Aorta (tissue), 5 donors: ENCODE results near the gene HECA. TPM values are rescaled to one million over a fixed set of nuclear protein-coding genes. Genes with fewer than 3 reads are reported as not detected.

Experiments
- ATAC-seq: fragments of 200-7000 bp; cut with Tn5 transposase; one replicate; pipeline ENCODE4 v1.9.1; 2022; ENCODE audit warnings: moderate library complexity; ENCODE audit not compliant: low FRiP score
- DNase-seq, 2 donors: peaks; one replicate each; pipeline ENCODE4 v3.0.0-alpha.2; 2020
- H3K27ac ChIP-seq, 2 donors: one replicate each; pipeline ENCODE4 v1.5.1; 2013; ENCODE audit warnings: low read length in 2 of 2, mild to moderate bottlenecking in 2 of 2, moderate library complexity in 2 of 2, control low read depth in 1 of 2, inconsistent platforms in 1 of 2, low read depth in 1 of 2
- H3K27me3 ChIP-seq, 2 donors: one replicate each; pipeline ENCODE4 v1.6.1; 2013; ENCODE audit warnings: control low read depth in 1 of 2, low read length in 1 of 2, mild to moderate bottlenecking in 1 of 2, moderate library complexity in 1 of 2; ENCODE audit not compliant: insufficient read depth in 2 of 2, control insufficient read depth in 1 of 2
- H3K36me3 ChIP-seq, 2 donors: one replicate each; pipeline ENCODE4 v1.6.1; 2013; ENCODE audit warnings: control low read depth in 1 of 2, low read length in 1 of 2, mild to moderate bottlenecking in 1 of 2; ENCODE audit not compliant: insufficient read depth in 2 of 2, control insufficient read depth in 1 of 2
- H3K4me1 ChIP-seq, 2 donors: one replicate each; pipeline ENCODE4 v1.6.1; 2013; ENCODE audit warnings: low read length in 2 of 2, control low read depth in 1 of 2, mild to moderate bottlenecking in 1 of 2, moderate library complexity in 1 of 2; ENCODE audit not compliant: insufficient read depth in 2 of 2, control insufficient read depth in 1 of 2
- H3K4me3 ChIP-seq, 2 donors: one replicate each; pipeline ENCODE4 v1.5.1; 2013; ENCODE audit warnings: low read length in 2 of 2, control low read depth in 1 of 2, mild to moderate bottlenecking in 1 of 2
- H3K9me3 ChIP-seq: one replicate; pipeline ENCODE4 v1.6.1; 2013; ENCODE audit warnings: mild to moderate bottlenecking, low read length; ENCODE audit not compliant: control insufficient read depth
- WGBS, 2 donors: extraction: QIAGEN DNeasy Blood & Tissue Kit; methylation state at CpG; one replicate each; pipeline ENCODE4 v1.1.7; 2013; 5-methylcytosine and 5-hydroxymethylcytosine counted together
- intact Hi-C, 2 donors: fragments of 100-400 bp; cut with DNase I; formaldehyde crosslinking; loops; one replicate each; pipeline versions ENCODE4 v1.14.2 to v1.15.0; 2022
- polyA plus RNA-seq, 2 donors: library from polyadenylated mRNA; stranded (reverse); fragments of 200-250 nt; gene quantifications; one replicate each; pipeline ENCODE4 v1.2.3, GENCODE V29; 2013
- total RNA-seq, 2 donors: library from RNA; stranded (reverse); fragmentation: NEBNext Ultra II Directional; extraction: Animal tissue kit (Norgen Biotek cat#: 25700); gene quantifications; one replicate each; pipeline ENCODE4 v1.2.1, GENCODE V29; 2021
- donor health status: healthy with polysubstance abuse.
- donor health status: Bipolar disorder and iron deficiency.
- donor health status: DM: no; HTN: no; CAD: no.
- donor health status: DM: no; HTN: no; CAD: no.
- donor health status: DM: yes; HTN: yes; CAD: no.

HECA gene
- total and polyA plus RNA-seq, 4 donors, result 12.4 to 53.2 (median 38.0) TPM

DNA sequence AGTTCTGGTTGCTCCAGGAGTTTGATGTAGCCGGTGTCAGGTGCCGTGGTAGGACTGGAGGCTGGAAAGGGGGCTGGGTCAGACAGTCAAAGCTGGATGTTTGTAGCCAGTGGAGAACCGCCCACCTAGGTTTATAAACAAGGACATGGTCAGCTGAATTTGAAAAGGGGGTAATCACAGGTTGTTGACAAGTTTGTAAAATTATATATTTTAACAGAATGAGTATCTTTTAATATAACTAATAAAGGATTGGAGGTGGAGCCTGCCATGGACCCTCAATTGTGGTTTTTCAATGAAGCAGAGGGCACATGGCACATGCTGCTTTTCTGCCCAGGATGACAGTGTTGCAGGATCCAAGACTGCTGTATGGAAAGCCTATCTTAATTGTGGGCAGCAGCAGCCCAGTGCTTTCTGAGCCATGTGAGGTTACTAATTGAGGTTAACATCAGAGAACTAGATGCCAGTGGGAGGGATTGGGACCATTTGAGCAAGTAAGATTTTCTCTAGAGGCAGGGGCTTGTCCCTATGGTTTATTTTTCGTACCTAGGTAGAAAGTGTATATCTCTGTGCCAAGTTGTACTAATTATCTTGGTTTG, 9.7 kb downstream of the HECA start:
- H3K27ac ChIP-seq, result no peak overlapping the region
- no peaks in the 10 kb centered on the region for H3K27me3 ChIP-seq
- no peaks in the 10 kb centered on the region for H3K9me3 ChIP-seq
- H3K4me1 ChIP-seq, result peaks cover 11 to 15% of the 10 kb centered on the region in 2 donors
- DNase-seq, result no peak
- H3K36me3 ChIP-seq, result no peaks in the 10 kb centered on the region
- ATAC-seq, result no peak
- 94 to 97% methylated on average over 4 of the region's 4 CpGs for WGBS, 2 donors
- intact Hi-C loops, result no loop called here
- no peak overlapping the region for H3K4me3 ChIP-seq

DNA sequence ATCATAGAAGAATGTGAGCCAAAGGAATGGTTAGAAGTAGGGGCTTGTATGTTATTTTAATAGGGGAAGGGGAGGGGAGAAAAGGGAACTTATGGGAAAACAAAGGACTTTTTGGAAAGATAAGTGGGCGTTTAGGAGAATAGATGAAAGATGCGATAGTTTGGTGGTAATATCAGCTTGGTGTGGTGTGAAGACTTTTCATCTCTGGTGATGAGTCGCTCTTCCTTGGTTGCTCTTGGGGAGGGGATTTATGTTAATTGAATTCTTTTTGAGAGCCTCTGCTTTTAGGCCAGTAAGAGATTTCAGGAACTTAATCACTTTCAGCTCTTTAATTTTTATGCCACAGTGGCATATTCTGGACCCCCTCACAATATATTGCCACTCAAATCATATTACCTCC, 10.8 kb downstream of the HECA start:
- DNase-seq, result no peak
- peaks cover 10 to 17% of the 10 kb centered on the region in 2 donors for H3K4me1 ChIP-seq
- H3K36me3 ChIP-seq, result no peaks in the 10 kb centered on the region
- no peak overlapping the region for H3K4me3 ChIP-seq
- no peaks in the 10 kb centered on the region for H3K9me3 ChIP-seq
- no peak overlapping the region for H3K27ac ChIP-seq
- ATAC-seq, result no peak
- intact Hi-C loops, result no loop called here
- no peaks in the 10 kb centered on the region for H3K27me3 ChIP-seq
- 87 to 93% methylated on average over 3 of the region's 3 CpGs for WGBS, 2 donors

DNA sequence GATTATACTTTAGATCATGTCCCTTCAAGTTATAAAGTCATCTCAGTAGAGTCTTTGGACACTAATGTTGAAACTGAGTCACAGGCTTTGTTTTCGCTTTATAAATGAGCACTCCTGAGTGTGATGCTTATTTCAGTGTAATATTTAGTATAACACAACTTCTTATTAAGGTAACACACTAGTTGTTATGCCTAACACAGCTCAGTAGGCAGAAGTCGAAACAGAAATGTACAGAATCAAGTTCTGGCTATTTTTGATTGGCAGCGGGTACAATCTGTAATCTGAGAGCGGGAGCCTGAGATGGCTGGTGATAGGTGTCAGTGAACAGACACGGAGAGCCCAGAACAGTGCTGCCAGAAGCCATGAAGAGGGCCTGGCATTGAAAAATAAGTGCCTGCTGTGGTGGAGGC, 11.4 kb downstream of the HECA start:
- peaks cover 10 to 17% of the 10 kb centered on the region in 2 donors for H3K4me1 ChIP-seq
- intact Hi-C loops, result no loop called here
- H3K9me3 ChIP-seq, result no peaks in the 10 kb centered on the region
- H3K4me3 ChIP-seq, result no peak overlapping the region
- no peaks in the 10 kb centered on the region for H3K36me3 ChIP-seq
- ATAC-seq (no peak), DNase-seq (no peak)
- H3K27ac ChIP-seq, result no peak overlapping the region
- 82% methylated on average over 5 of the region's 5 CpGs for WGBS, 2 donors
- H3K27me3 ChIP-seq, result no peaks in the 10 kb centered on the region

DNA sequence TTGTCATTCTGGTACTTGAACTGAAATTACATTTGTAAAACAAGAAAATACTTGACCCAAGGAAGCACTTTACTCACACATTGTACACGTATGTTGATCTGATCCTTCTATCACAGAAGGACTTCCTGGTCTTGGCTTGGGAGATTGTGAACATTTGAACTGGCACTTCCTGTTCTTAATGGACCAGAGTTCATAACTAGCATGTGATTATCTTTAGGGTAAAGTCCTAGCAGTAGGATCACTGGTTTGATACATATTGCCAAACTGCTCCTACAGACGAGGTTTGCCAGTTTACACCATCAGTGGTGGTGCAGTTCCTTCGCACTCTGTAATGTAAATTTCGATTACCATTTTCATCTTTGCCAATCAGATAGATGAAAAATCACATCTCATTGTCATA, 12.7 kb downstream of the HECA start:
- no peaks in the 10 kb centered on the region for H3K9me3 ChIP-seq
- H3K27me3 ChIP-seq, result no peaks in the 10 kb centered on the region
- peaks cover 12 to 17% of the 10 kb centered on the region in 2 donors for H3K4me1 ChIP-seq
- 88 to 90% methylated on average over 4 of the region's 4 CpGs for WGBS, 2 donors
- H3K36me3 ChIP-seq, result no peaks in the 10 kb centered on the region
- H3K27ac ChIP-seq, result no peak overlapping the region
- ATAC-seq, result no peak
- DNase-seq, result no peak
- intact Hi-C loops, result no loop called here
- no peak overlapping the region for H3K4me3 ChIP-seq

DNA sequence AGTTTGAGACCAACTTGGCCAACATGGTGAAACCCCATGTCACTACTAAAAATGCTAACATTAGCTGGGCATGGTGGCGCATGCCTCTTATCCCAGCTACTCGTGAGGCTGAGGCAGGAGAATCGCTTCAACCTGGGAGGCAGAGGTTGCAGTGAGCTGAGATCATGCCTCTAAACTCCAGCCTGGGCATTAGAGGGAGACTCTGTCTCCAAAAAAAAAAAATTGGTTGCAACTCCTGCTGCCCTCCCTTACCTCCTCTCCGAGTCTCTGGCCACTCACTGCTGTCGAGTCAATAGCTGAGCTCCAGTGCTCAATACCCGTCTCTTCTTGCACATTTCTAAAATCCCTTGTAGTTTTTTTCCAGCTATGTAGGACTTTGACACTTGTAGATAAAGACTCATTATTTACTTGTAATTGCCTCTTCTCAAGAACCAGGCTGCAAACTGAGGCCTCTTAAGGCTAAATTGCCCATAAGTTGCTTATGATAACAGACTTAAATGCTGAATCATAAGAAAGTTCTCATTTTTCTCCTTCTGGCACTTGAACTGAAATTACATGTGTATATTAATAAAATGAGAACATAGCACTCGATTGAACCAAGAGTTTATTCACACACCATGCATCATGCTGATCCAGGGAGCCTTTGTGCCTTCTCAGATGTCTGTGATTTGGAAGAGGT, 13.8 kb downstream of the HECA start:
- H3K36me3 ChIP-seq, result no peaks in the 10 kb centered on the region
- ATAC-seq, result no peak
- no peak overlapping the region for H3K4me3 ChIP-seq
- 71 to 72% methylated on average over 7 of the region's 7 CpGs for WGBS, 2 donors
- peaks cover 14 to 19% of the 10 kb centered on the region in 2 donors for H3K4me1 ChIP-seq
- intact Hi-C loops, result no loop called here
- H3K27ac ChIP-seq, result no peak overlapping the region
- H3K9me3 ChIP-seq, result no peaks in the 10 kb centered on the region
- no peak for DNase-seq
- H3K27me3 ChIP-seq, result no peaks in the 10 kb centered on the region

DNA sequence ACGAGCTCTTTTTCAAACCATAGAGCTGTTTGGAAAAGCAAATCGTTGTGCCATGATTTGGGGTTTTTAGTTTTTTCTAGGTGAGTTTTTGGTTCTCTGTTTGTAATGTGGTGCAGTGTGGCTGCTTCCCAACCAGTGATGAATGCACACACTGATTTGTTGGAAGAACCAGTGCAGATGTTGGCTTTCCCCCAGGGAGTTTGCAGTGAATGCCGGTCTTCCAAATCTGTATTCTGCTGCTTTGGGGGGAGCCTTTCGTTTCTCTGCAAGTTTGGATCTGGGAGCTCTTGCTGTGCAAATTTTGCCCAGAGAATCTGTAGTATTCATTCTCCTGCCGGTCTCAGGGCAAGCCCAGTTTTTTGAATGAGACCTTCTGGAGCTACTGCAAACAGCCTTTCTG, 14.5 kb downstream of the HECA start:
- H3K4me3 ChIP-seq, result no peak overlapping the region
- intact Hi-C loops, result no loop called here
- no peak overlapping the region for H3K27ac ChIP-seq
- H3K4me1 ChIP-seq, result peaks cover 14 to 23% of the 10 kb centered on the region in 2 donors
- H3K9me3 ChIP-seq, result no peaks in the 10 kb centered on the region
- no peaks in the 10 kb centered on the region for H3K36me3 ChIP-seq
- ATAC-seq (no peak), DNase-seq (no peak)
- 6 to 31% methylated on average over 5 of the region's 5 CpGs for WGBS, 2 donors
- no peaks in the 10 kb centered on the region for H3K27me3 ChIP-seq

DNA sequence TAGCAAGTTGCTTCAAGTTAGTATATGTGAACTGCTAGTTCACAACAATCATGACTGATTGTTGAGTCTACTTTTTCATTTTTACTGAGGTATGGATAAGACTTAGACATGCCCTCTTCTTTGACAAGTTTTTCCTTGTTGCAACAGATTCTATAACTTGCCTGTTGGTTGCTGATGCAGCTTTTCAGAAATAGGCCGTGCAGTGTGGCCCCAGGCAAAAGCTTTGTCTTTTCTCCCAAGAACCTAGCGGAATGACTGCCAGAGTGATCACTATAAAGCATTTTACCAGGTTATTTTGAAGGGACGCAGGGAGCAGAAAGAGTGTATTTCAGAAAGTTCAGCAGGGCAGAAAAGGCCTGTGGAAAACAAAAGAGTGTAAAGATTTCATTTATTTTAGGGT, 16.0 kb downstream of the HECA start:
- Histone ChIP-seq H3K9me3 (no peaks in the 10 kb centered on the region), H3K27ac (no peak overlapping the region), H3K36me3 (no peaks in the 10 kb centered on the region), H3K4me3 (no peak overlapping the region), H3K27me3 (no peaks in the 10 kb centered on the region), H3K4me1 (peaks cover 12 to 29% of the 10 kb centered on the region in 2 donors)
- DNase-seq (no peak), ATAC-seq (no peak)
- 95 to 98% methylated on average over 3 of the region's 3 CpGs for WGBS, 2 donors
- intact Hi-C loops, result no loop called here

DNA sequence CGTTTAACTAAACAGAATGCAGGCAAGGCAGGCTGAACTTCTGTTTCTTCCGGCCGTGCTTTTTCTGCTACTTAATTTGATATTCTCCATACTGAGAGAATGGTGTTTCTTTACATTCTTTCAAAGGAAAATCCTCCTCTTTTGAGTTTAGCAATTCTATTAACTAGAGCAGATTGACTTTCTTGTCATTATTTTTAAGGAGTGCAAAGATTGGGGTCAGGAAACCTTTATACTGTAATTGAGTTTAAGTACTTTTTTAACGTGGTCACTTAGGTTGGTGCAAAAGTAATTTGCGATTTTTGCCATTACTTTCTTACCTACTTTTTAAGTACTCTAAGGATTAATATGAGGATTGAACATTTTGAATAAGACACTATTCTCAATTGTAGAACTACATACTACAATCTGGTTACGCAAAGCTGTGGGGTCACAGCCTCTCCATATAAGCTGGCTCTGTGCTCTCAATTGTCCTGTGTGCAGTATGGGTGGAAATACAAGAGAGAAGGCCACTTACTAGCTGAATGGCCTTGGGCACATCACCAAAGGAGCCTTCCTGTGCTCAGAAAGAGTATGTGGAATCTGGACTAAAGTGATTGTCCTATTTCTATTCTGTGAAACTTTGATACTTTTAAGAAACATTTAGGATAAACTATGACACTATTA, 16.7 kb downstream of the HECA start:
- 91 to 93% methylated on average over 6 of the region's 6 CpGs for WGBS, 2 donors
- no peak for ATAC-seq
- H3K27me3 ChIP-seq, result no peaks in the 10 kb centered on the region
- no peaks in the 10 kb centered on the region for H3K9me3 ChIP-seq
- H3K27ac ChIP-seq, result no peak overlapping the region
- intact Hi-C loops, result no loop called here
- DNase-seq, result no peak
- no peak overlapping the region for H3K4me3 ChIP-seq
- peaks cover 12 to 33% of the 10 kb centered on the region in 2 donors for H3K4me1 ChIP-seq
- no peaks in the 10 kb centered on the region for H3K36me3 ChIP-seq
